ENCODE results near the gene RNF186. TPM values are rescaled to one million over a fixed set of nuclear protein-coding genes. Genes with fewer than 3 reads are reported as not detected.

The RNF186 gene
- total RNA-seq, 1 experiment from 2014 or later = not detected

- Mint-ChIP-seq H3K27me3 (ENCODE audit: low read depth) (peaks cover 2% of the 10 kb centered on the region), H3K4me1 (peaks cover 7% of the 10 kb centered on the region), H3K4me3 (no peak overlapping the region), H3K9me3 (no peaks in the 10 kb centered on the region), H3K27ac (no peak overlapping the region), H3K36me3 (no peaks in the 10 kb centered on the region)
- no peak for DNase-seq (ENCODE audit: low spot score)
- ChIA-PET POLR2A (no interaction called here), CTCF (interaction anchor here (0.8 to 1.5 kb wide), 3 partner anchors 8 to 53 kb away, joined by 3 to 7 read pairs (median 3); partner anchors contain the start of gene OTUD3)
- no peak for ATAC-seq
- TF ChIP-seq SMAD3 (CRISPR knock-in tag; IDR thresholded peaks at IDR 0.05; ENCODE audit: borderline replicate concordance) (no peak), SP1 (CRISPR knock-in tag; conservative IDR thresholded peaks at IDR 0.05) (no peak), USF1 (CRISPR knock-in tag; IDR thresholded peaks at IDR 0.05) (no peak), SOX15 (CRISPR knock-in tag; IDR thresholded peaks at IDR 0.05) (no peak), ZNF219 (CRISPR knock-in tag; IDR thresholded peaks at IDR 0.05; ENCODE audit: borderline replicate concordance) (no peak), JAZF1 (CRISPR knock-in tag; IDR thresholded peaks at IDR 0.05) (no peak)
Observed at GRCh38 chr1:19840228-19840627, 25.1 kb upstream of the RNF186 start.

- ATAC-seq (no peak), DNase-seq (ENCODE audit: low spot score) (no peak)
- Mint-ChIP-seq H3K36me3 (no peaks in the 10 kb centered on the region), H3K9me3 (no peaks in the 10 kb centered on the region), H3K27me3 (ENCODE audit: low read depth) (peaks cover 2% of the 10 kb centered on the region), H3K4me3 (no peak overlapping the region), H3K27ac (no peak overlapping the region), H3K4me1 (no peaks in the 10 kb centered on the region)
- TF ChIP-seq IRF1 (CRISPR knock-in tag; IDR thresholded peaks at IDR 0.05) (no peak), STAT6 (CRISPR knock-in tag; conservative IDR thresholded peaks at IDR 0.05; ENCODE audit: low read depth) (no peak), ZNF512 (CRISPR knock-in tag; IDR thresholded peaks at IDR 0.05; ENCODE audit: borderline replicate concordance) (no peak), HMGXB4 (CRISPR knock-in tag; IDR thresholded peaks at IDR 0.05) (no peak), OVOL2 (CRISPR knock-in tag; IDR thresholded peaks at IDR 0.05; ENCODE audit: borderline replicate concordance) (no peak), PRDM15 (CRISPR knock-in tag; IDR thresholded peaks at IDR 0.05) (no peak), MYBL2 (CRISPR knock-in tag; IDR thresholded peaks at IDR 0.05) (no peak)
- POLR2A ChIA-PET = interaction anchor here (0.6 kb wide), 1 partner anchor 793 kb away, joined by 3 read pairs; no protein-coding TSS in a partner anchor
- CTCF ChIA-PET = no interaction called here
Observed at GRCh38 chr1:19837866-19838265, 22.8 kb upstream of the RNF186 start.

Data from WTC11 (cell line).